ENCODE measurements around the gene APPBP2.

- no peak for TF ChIP-seq CTCF (IDR thresholded peaks at IDR 0.05)
- no peak for TF ChIP-seq POLR2AphosphoS5 (IDR thresholded peaks at IDR 0.05)
Observed at GRCh38 chr17:60522889-60523626, 3.0 kb downstream of the APPBP2 start.
